Hematopoietic multipotent progenitor cell treated with erythropoietin and hydrocortisone succinate and interleukin-3 and kit ligand, for 8 days (in vitro differentiated cells): ENCODE results near the gene ARF5.

Experiments
- DNase-seq: peaks from one replicate; pipeline ENCODE4 v3.0.0-alpha.2; 2015

The ARF5 gene

DNA sequence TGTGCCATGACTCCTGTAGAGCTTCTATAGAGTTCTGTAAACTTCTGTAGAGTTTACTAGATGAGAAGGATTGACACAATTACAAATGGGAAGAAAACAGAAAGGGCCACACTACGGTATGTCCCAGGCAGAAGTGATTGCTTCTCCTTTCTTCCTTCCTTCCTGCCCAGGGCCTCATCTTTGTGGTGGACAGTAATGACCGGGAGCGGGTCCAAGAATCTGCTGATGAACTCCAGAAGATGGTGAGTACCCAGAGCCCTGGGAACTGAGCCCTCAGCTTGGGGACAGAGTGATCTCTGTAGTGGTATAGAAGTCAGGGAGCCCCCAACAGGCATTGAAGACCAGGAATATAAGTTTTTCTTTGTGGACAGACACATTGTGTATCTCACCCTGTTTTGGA lies 1.7 kb downstream of the ARF5 start:
- no peak for DNase-seq

- DNase-seq, result no peak
Observed at GRCh38 chr7:127591189-127591588, 3.0 kb downstream of the ARF5 start.

DNA sequence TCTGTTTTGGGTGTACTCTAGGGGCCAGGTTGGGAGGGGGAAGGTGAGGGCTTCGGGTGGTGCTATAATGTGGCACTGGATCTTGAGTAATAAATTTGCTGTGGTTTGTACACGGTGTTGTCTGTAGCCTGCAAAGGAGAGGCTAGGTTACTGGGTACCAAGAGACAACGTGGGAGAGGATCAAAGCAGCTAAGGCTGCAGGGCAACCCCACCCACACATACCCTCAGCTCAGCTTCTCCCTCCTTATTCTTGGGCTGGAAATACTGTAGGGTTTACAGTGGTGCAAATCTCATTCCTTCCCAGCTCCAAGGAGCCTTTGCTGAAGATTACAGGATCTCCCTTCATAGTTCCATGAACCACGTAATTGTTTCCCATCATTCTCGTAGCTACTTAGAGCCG lies 3.4 kb downstream of the ARF5 start:
- DNase-seq, result no peak

- no peak for DNase-seq
Observed at GRCh38 chr7:127592550-127592949, 4.3 kb downstream of the ARF5 start.

GRCh38 chr7:127594490-127594889 lies 6.3 kb downstream of the ARF5 start:
- DNase-seq, result no peak

GRCh38 chr7:127595737-127596136 lies 7.5 kb downstream of the ARF5 start:
- DNase-seq, result no peak

DNA sequence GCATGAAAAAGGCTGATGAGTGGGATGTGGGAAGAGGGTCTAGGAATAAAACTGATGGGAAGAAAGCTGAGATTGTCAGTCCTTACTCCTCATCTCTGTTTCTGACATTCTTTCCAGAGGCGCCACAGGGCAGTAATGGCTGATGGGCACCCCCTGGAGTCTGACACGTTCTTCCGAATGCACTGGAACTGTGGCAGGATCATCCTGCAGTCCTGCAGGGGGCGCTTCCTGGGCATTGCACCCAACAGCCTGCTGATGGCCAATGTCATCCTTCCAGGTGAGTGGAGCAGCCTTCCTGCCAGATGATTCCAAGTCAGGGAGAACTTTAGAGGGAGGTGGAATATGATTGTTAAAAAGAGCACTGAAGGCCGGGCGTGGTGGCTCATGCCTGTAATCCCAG lies 10.1 kb downstream of the ARF5 start:
- DNase-seq, result no peak

DNA sequence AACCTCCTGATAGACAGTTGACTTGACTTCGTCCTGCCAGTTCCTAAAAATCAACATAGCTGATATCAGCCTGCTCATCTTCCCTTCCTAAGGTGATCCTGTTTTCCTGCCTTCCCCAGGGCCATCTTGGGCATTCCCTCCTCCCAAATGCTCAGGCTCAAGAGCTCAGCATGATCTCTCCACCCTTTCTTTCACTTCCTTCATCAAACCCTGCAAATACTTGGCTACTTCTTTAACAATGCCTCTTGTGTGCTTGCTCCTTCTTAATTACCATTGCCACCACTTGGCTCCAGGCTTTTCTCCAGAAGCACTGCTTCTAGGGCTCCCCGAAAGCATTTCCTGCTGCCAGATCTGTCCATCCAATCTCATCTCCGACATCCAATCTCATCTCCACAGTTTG lies 12.7 kb downstream of the ARF5 start:
- no peak for DNase-seq

DNA sequence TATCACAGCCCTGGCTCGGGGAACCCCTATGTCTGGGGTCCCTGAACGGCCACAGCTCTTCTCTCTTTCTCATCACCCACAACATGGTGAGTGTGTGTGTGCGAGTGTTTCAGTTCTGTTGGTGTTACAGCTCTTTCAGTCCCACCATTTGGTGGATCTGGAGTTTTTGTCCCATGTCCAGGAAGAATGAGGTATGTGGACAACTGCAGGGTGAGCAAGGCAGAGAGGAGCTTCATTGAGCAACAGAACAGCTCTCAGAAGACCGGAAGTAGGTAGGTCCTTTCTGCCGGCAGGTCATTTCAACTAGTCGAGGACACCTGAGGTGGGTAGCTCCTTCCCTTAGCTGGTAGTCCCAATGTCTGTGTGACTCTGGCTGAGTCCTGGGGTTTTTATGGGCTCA lies 20.2 kb downstream of the ARF5 start:
- no peak for DNase-seq

- DNase-seq, result no peak
Observed at GRCh38 chr7:127609297-127609696, 21.1 kb downstream of the ARF5 start.

DNA sequence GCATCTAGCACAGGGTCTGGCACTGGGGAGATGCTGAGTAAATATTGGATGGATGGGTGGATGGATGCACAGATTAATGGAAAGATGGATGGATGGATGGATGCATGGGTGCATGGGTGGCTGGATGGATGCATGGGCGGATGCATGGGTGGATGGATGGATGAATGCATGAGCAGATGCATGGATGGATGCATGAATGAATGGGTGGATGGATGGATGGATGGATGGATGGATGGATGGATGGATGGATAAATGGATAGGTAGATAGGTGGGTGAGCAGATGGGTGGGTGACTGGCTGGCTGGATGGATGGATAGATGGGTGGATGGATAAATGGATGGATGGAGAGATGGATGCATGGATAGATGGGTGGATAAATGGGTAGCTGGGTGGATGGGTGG lies 24.1 kb downstream of the ARF5 start:
- no peak for DNase-seq

DNA sequence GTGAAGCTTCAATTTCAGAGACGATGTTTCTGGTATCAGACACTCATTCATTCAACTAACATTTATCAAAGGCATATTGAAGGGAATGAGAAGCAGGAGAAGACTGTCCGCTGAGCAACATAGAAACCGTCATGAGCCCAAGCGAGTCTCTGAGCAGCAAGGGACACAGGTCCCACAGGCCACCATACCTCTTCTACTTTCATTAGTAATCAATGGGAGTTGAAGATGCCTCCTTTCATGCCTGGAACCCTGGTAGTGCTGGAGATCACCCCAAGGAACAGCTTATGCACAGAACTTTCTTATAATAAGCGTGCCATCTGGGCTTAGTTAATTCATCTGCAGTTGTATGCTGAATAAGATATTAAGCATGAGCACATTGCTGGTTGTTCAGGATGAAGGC lies 28.5 kb downstream of the ARF5 start:
- no peak for DNase-seq

- no peak for DNase-seq
Observed at GRCh38 chr7:127618042-127618441, 29.8 kb downstream of the ARF5 start, which contains the start of gene PAX4. TSS of gene PAX4 (minus strand) at chr7:127618142. CDS start at chr7:127615928, 2,214 bp downstream.

GRCh38 chr7:127618775-127619174 lies 30.6 kb downstream of the ARF5 start:
- DNase-seq, result no peak

- DNase-seq, result no peak
Observed at GRCh38 chr7:127619681-127620405, 31.6 kb downstream of the ARF5 start.

DNA sequence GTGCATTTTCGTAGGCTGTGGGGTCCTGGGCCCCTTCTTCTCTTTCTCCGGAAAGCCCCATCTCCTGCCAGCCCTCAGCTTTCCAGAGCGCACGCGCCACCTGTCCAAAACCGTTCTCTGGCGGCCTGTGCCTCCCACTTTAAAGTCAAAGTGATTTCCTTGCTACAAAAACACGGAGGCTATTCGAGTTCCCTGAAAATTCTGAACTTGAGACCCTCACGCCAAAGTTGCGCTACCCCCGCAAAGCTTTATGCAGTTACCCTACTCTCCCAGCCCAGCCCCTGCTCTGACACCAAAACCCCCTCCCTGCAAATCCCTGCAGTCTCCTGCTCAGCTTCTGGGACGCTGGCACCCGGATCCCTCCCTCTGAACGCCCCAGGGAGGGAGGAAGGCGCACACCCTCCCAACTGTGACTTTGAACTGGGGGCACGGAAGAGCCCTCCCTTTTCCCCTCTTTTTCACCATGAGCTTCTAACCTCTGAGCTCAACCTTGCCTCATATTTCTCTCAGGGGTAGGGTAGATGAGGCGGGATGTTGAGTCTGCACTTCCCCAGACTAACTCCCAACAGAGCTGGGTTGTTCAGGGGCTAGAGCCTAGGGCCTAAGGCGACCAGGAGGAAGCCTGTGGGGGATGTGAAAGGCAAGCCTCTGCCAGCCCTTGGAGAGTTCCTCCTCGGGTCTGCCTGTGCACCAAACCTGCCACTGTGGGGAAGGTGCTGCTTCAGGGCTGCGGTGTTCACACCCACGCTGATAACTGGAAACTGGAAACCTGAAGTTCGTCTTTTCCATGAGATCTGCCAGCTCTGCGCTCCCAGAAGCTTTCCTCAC lies 32.4 kb downstream of the ARF5 start:
- DNase-seq, result no peak

- DNase-seq, result no peak
Observed at GRCh38 chr7:127625331-127625730, 37.1 kb downstream of the ARF5 start.

DNA sequence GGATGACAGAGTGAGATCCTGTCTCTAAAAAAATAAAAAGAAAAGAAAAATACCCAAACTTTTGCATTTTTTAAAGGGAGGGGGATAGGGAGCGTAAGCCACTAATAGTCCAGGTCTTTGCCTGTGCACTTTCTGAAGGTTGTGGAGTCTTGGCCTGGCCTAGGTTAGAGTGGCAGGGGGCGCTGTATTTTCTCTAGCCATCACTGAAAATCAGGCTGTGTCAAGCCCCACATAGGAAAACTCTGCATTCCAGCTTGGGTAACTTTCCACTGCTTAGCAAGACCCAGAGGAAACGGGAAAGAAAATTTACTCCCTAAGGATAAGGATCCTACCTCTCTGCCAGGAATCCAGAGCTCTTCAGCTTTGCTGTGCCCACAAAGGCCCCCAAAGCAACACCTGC lies 40.2 kb downstream of the ARF5 start:
- DNase-seq, result no peak

DNA sequence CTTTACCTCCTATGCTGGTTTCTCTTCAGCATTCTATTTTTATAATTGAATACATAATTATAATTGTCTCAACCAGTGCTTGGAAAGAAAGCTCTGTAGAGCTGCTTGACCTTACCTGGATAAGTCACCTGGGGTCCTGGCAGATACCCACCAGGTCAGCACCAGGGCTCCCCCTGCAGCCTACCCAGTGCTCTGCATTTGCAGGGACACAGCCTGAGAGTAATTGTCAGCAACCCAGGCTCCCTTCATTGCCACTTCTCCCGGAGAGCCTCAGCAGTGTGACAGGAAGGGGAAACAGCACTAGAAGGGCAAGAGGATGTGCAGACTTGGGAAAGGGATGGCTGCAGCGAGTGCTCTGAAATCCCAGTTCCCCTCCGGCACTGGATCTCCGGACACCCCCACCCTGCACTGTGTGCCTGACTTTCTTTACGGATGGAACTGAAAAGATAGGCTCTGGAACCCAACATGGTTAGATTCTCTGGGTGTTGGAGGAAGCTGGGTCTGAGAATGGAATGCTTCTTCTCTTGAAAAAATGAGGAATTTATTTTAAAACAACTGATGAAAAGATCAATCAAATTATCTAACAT lies 41.1 kb downstream of the ARF5 start:
- DNase-seq, result no peak

DNA sequence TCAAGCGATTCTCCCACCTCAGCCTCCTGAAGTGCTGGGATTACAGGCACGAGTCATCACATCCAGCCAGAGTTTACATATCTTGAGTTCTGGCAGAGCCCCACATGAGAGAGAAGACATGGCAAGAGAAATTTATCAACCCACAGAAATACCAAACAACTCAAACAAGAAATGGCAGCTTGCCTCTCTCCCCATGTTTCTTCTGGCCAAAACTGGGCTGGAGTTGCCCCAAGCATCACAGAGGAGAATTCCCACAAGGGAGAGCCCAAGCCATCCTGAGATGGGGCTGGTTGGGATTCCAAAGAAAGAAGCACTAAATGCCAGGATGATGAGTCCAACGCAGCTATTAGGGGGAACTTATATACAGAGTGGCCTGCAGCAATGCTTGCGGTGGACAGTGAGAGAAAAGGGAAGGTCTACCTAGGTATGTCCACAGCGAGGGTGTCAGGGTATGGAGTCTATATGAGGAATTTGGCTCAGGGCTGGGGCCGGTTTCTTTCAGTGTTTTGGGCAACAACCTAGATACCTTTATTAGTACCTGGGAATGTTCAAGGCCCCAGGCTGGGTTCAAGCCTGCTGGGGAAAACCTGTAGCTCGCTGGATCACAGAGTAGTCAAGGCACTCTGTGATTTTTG lies 44.2 kb downstream of the ARF5 start:
- DNase-seq, result no peak

DNA sequence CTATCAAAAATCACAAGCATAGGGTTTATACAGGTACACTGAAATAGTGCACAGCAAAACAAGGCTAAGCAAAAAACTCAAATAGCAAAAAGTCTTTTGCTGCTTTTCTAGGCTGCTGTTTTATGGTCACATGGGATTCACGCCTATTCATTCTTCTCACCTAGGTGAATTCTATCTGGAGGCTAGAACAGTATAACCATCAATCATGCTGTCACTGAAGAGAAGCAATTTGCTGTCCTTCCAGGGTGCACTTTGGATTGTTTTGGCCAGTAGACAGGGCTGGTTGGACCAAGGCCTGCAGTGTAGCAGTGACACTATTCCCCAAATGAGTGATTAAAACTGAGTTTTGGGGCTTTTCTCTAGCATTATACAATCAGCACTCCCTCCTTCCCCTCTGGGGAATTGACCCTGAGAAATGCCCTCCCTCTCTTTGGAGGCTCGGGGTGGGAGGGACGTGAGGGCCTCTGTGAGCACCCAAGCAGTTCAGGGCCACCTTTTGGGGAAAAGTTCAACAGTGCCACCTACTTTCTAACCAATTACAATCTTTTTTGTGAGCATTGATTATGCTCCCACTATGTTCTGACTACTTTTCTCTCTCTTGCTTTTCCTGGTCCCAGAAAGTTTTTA lies 47.6 kb downstream of the ARF5 start:
- DNase-seq, result no peak

- no peak for DNase-seq
Observed at GRCh38 chr7:127638197-127638596, 50.0 kb downstream of the ARF5 start.
